OCI-LY1 (cell line): Measurements from ENCODE around the gene CASZ1.

Experiments used
- H2AFZ ChIP-seq: fragments of 200-600 bp; sonication (generic), shearing (Covaris generic); 2 replicates; pipeline ENCODE4 v1.6.0; 2014; ENCODE audit warnings: antibody characterized with exemption, mild to moderate bottlenecking, low read length
- H3F3A ChIP-seq: fragments of 200-600 bp; sonication (generic), shearing (Covaris generic); 2 replicates; pipeline ENCODE4 v1.6.0; 2014; ENCODE audit warnings: mild to moderate bottlenecking, antibody characterized with exemption, low read length, moderate library complexity; ENCODE audit not compliant: insufficient read depth
- H3K27ac ChIP-seq: fragments of 200-600 bp; sonication (generic); 2 replicates; pipeline ENCODE4 v1.5.1; 2014; ENCODE audit warnings: low read length, mixed run types, mild to moderate bottlenecking, low read depth; ENCODE audit not compliant: poor library complexity, severe bottlenecking
- H3K27me3 ChIP-seq: fragments of 200-600 bp; sonication (generic); 2 replicates; pipeline ENCODE4 v1.6.0; 2014; ENCODE audit warnings: antibody characterized with exemption, mild to moderate bottlenecking, low read length, moderate library complexity; ENCODE audit not compliant: insufficient read depth
- H3K36me3 ChIP-seq: fragments of 200-600 bp; sonication (generic); 2 replicates; pipeline ENCODE4 v1.6.1; 2014; ENCODE audit warnings: mild to moderate bottlenecking, antibody characterized with exemption, low read length, moderate library complexity, mixed read lengths; ENCODE audit not compliant: insufficient read depth
- H3K4me1 ChIP-seq: fragments of 200-600 bp; sonication (generic); 2 replicates; pipeline ENCODE4 v1.5.1; 2014; ENCODE audit warnings: mild to moderate bottlenecking, low read length, moderate library complexity; ENCODE audit not compliant: insufficient read depth, severe bottlenecking
- H3K4me2 ChIP-seq: fragments of 200-600 bp; sonication (generic), shearing (Covaris generic); 2 replicates; pipeline ENCODE4 v1.6.1; 2014; ENCODE audit warnings: low read length
- H3K4me3 ChIP-seq: fragments of 200-600 bp; sonication (generic); 2 replicates; pipeline ENCODE4 v1.5.1; 2014; ENCODE audit warnings: low read length, low read depth, mild to moderate bottlenecking, mixed read lengths; ENCODE audit not compliant: poor library complexity, severe bottlenecking
- H3K79me2 ChIP-seq: fragments of 200-600 bp; shearing (Covaris generic); 2 replicates; pipeline ENCODE4 v1.6.1; 2016; ENCODE audit warnings: mixed run types, low read length, mixed read lengths; ENCODE audit not compliant: insufficient read depth
- H3K9ac ChIP-seq: fragments of 200-600 bp; sonication (generic), shearing (Covaris generic); 2 replicates; pipeline ENCODE4 v1.6.1; 2014; ENCODE audit warnings: mild to moderate bottlenecking, low read length, mixed read lengths
- H3K9me2 ChIP-seq: fragments of 200-600 bp; sonication (generic), shearing (Covaris generic); 2 replicates; pipeline ENCODE4 v1.6.1; 2014; ENCODE audit warnings: low read depth, mild to moderate bottlenecking, low read length, mixed read lengths
- H3K9me3 ChIP-seq: fragments of 200-600 bp; shearing (Covaris generic); 2 replicates; pipeline ENCODE4 v1.6.1; 2014; ENCODE audit warnings: low read length, mixed read lengths
- H4K20me1 ChIP-seq: fragments of 200-600 bp; sonication (generic), shearing (Covaris generic); 2 replicates; pipeline ENCODE4 v1.6.0; 2016; ENCODE audit warnings: mild to moderate bottlenecking, low read length; ENCODE audit not compliant: insufficient read depth
- EZH2 ChIP-seq: fragments of 200-600 bp; sonication (generic), shearing (Covaris generic); IDR thresholded peaks from 2 replicates; pipeline ENCODE4 v1.8.0; 2017; ENCODE audit warnings: borderline replicate concordance, mixed run types, mild to moderate bottlenecking, antibody characterized with exemption, low read length, moderate library complexity, mixed read lengths
- TF ChIP-seq, protein P1 (sequence below): fragments of 200-600 bp; sonication (generic), shearing (Covaris generic); IDR thresholded peaks from 2 replicates; pipeline ENCODE4 v1.5.1; 2017; ENCODE audit warnings: mild to moderate bottlenecking, antibody characterized with exemption, low read length, moderate library complexity, mixed read lengths

CASZ1 gene

GRCh38 chr1:10682108-10682445 is 114.4 kb downstream of the CASZ1 start:
- H2AFZ ChIP-seq, result no peak overlapping the region
- TF ChIP-seq EZH2, result no peak
- TF ChIP-seq, protein P1, sequence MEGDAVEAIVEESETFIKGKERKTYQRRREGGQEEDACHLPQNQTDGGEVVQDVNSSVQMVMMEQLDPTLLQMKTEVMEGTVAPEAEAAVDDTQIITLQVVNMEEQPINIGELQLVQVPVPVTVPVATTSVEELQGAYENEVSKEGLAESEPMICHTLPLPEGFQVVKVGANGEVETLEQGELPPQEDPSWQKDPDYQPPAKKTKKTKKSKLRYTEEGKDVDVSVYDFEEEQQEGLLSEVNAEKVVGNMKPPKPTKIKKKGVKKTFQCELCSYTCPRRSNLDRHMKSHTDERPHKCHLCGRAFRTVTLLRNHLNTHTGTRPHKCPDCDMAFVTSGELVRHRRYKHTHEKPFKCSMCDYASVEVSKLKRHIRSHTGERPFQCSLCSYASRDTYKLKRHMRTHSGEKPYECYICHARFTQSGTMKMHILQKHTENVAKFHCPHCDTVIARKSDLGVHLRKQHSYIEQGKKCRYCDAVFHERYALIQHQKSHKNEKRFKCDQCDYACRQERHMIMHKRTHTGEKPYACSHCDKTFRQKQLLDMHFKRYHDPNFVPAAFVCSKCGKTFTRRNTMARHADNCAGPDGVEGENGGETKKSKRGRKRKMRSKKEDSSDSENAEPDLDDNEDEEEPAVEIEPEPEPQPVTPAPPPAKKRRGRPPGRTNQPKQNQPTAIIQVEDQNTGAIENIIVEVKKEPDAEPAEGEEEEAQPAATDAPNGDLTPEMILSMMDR, result no peak
- H4K20me1 ChIP-seq, result no peaks in the 10 kb centered on the region
- no peaks in the 10 kb centered on the region for H3F3A ChIP-seq
- H3K9me2 ChIP-seq, result no peaks in the 10 kb centered on the region
- no peak overlapping the region for H3K4me3 ChIP-seq
- no peak overlapping the region for H3K4me2 ChIP-seq
- H3K9me3 ChIP-seq, result no peaks in the 10 kb centered on the region
- H3K4me1 ChIP-seq, result no peaks in the 10 kb centered on the region
- H3K27me3 ChIP-seq, result 0 out of 2 replicates have a peak, but pooled peaks cover 3% of the 10 kb centered on the region
- H3K36me3 ChIP-seq, result no peaks in the 10 kb centered on the region
- no peaks in the 10 kb centered on the region for H3K79me2 ChIP-seq
- no peak overlapping the region for H3K9ac ChIP-seq
- H3K27ac ChIP-seq, result no peak overlapping the region

- no peaks in the 10 kb centered on the region for H3K4me1 ChIP-seq
- no peak for TF ChIP-seq EZH2
- TF ChIP-seq, protein P1, result no peak
- no peak overlapping the region for H3K9ac ChIP-seq
- H3K4me3 ChIP-seq, result no peak overlapping the region
- no peaks in the 10 kb centered on the region for H3K9me3 ChIP-seq
- H3K9me2 ChIP-seq, result no peaks in the 10 kb centered on the region
- H2AFZ ChIP-seq, result no peak overlapping the region
- H3K4me2 ChIP-seq, result no peak overlapping the region
- H3K36me3 ChIP-seq, result no peaks in the 10 kb centered on the region
- H3K27me3 ChIP-seq, result 0 out of 2 replicates have a peak, but pooled peaks cover 3% of the 10 kb centered on the region
- no peak overlapping the region for H3K27ac ChIP-seq
- no peaks in the 10 kb centered on the region for H3F3A ChIP-seq
- H3K79me2 ChIP-seq, result no peaks in the 10 kb centered on the region
- H4K20me1 ChIP-seq, result no peaks in the 10 kb centered on the region
Observed at GRCh38 chr1:10681296-10682107, 114.9 kb downstream of the CASZ1 start.

DNA sequence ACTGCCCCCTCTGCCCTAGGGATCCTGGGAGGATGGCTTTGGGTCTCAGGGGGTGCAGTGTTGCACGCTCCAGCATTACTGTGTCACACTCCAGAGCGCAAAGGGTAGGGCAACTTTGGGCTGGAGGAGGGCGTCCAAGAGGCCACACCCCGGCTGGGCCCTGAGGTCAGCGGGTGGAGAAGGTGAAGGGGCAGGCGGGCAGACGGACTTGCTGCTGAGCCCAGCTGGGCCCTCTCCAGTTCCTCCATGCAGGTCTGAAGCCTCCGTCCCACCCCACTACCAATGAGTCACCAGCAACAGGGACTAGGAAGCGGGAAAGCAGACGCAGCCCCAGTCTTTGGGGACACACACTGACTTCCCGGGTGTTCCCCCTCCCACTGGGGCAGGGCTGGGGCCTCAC is 116.0 kb downstream of the CASZ1 start:
- H3K4me1 ChIP-seq, result no peaks in the 10 kb centered on the region

More for the DNA sequence above, 116.0 kb downstream of the CASZ1 start:
- Histone ChIP-seq H3K27ac (no peak overlapping the region), H3K36me3 (no peaks in the 10 kb centered on the region), H3K9me3 (no peaks in the 10 kb centered on the region), H3K9me2 (no peaks in the 10 kb centered on the region), H3K27me3 (0 out of 2 replicates have a peak, but pooled peaks cover 3% of the 10 kb centered on the region), H3F3A (no peaks in the 10 kb centered on the region), H4K20me1 (no peaks in the 10 kb centered on the region), H2AFZ (no peak overlapping the region), H3K9ac (no peak overlapping the region), H3K4me2 (no peak overlapping the region), H3K79me2 (no peaks in the 10 kb centered on the region), H3K4me3 (no peak overlapping the region)
- TF ChIP-seq, protein P1, result no peak
- TF ChIP-seq EZH2, result no peak
